GM21723 (cell line): ENCODE data around the gene CCT6A.
"Not testable (repeated sequence)": the region's sequence is repeated elsewhere in the genome, so short reads cannot be mapped to it uniquely, and the experiment has no call there.

Source experiments
- ATAC-seq: cut with Tn5 transposase; IDR thresholded peaks from one replicate; pipeline ENCODE4 v1.9.1; 2021; ENCODE audit warnings: mild to moderate bottlenecking, moderate library complexity; ENCODE audit not compliant: unreplicated experiment

CCT6A gene

DNA sequence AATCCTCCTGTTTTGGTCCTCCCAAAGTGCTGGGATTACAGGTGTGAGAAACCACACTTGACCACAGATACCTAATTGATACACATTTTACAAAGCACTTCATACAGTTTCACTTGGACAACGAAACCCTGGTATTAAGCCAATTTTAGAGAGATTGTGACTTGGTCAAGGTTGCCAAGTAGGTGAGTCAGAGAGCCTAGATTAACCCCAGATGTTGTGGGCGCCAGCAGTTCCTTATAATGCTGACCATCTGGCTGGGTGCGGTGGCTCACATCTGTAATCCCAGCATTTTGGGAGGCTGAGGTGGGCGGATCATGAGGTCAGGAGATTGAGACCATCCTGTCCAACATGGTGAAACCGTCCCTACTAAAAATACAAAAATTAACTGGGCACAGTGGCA lies 46.1 kb downstream of the CCT6A start:
- ATAC-seq = no peak

DNA sequence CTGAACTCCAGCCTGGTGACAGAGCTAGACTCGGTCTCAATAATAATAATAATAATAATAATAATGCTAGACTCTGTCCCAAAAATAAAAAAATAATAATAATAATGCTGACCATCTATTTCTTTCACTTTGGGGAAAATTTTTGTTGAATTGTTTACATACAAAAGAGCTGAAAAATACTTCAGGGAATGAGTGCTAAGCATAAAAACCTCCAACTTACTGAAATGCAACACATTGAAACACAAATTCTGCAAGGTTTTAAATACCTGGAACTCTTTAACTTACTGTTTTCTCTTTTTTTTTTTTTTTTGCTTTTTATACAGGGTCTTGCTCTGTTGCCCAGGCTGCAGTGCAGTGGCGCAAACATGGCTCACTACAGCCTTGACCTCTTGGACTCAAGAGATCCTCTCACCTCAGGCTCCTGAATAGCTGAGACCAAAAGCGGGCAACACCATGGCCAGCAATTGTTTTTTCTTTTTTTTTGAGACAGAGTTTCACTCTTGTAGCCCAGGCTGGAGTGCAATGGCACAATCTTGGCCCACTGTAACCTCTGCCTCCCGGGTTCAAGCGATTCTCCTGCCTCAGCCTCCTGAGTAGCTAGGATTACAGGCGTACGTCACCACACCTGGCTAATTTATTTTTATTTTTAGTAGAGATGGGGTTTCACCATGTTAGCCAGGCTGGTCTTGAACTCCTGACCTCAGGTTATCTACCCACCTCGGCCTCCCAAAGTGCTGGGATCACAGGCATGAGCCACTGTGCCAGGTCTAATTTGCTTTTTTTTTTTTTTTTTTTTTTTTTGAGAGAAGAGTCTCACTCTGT lies 46.8 kb downstream of the CCT6A start:
- ATAC-seq = not testable (repeated sequence)

DNA sequence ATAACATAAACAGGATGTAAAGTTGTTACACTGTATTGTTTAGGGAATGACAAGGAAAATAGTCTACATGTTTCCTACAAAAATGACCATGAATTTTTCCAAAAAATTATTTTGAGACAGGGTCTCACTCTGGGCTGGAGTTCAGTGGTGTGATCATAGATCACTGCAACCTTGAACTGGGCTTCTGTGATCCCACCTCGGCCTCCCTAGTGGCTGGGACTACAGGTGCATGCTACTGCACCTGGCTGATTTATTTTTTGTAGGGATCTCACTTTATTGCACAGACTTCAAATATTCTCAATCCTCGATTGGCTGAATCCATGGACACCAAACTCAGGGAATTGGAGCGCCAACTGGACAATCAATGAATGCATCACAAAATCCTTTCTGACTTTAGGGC lies 48.1 kb downstream of the CCT6A start:
- ATAC-seq = no peak

DNA sequence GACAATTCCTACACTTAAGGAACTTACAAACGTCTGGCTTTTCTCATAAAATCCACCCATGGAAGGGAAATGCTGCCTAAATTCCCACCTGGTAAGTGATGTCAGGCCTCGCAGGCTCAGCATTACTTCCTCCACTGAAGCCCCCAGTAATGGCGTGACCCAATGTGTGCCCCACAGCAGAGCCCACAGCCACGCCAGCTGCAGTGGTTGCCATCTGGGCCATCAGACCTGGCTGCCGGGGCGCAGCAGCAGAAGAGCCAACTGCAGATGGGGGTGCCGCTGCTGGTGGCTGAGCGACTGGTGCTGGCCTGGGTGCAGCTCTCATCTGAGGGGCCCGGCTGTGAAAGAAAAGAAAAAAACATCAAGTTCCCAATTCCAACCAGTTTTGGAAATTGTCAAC lies 52.6 kb downstream of the CCT6A start:
- not testable (repeated sequence) for ATAC-seq

DNA sequence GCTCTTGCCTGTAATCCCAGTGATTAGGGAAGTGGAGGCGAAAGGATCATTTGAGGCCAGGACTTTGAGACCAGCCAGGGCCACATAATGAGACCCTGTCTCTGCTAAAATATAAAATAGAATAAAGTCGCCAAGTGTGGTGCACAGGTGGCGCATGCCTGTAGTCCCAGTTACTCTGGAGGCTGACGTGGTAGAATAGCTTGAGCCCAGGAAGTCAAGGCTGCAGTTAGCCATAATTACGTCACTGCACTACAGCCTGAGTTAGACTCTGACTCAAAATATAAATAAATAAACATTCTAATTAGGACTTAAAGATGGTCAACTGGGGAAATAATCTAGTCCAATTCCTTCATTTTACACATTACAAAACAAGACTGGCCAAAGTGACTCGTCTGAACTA lies 53.9 kb downstream of the CCT6A start:
- ATAC-seq = peak; percentile 28

DNA sequence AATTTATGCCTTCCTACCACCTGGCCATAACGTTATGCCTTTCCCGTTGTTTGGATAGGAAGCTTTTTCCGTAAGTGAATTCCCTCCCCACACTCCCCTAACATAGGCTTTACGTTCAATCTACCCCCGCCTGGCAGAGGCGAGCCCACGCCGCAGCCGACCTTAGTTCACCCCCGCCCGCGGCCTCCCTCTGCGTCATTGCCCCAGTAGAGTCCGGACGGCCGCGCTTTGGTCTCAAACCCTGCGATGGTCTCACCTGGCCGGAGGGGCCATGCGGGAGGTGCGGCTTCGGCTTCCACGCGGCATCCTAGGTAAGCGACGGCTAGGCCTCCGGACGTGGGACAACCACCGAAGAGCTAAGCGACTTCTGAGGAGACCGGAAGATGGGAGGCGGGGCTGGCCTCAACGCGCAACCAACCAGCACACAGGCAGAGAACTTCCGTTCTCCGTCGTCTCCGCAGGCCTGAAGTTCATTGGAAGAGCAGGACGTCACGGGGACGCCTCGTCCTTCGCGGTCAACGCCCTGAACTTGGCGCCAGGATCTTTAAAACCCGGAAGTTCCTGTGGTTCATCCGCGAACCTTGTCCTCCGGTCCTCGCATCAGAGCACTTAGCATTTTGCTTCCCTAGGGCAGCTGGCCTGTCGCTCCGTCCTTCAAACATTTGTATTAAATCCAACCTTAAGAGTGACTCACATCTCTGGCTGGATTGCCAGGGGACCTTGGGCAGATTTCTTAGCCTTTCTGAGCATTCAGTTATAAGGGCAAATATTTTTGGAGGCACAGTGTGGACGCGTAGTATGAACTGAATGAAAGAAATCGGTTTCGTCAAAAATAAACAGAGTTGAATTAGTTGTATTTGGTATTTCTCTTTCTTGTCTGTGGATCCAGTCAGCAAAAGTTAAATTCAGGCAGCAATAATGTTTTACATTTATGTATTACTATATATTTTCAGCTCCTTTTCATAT lies 54.8 kb downstream of the CCT6A start, which contains the start of gene CHCHD2:
Gene CHCHD2, minus strand, starts transcription at position 369 of the 966 bp plus-strand sequence. Its CDS starts 63 bp downstream, at position 306.
- peak; percentile 100 for ATAC-seq

DNA sequence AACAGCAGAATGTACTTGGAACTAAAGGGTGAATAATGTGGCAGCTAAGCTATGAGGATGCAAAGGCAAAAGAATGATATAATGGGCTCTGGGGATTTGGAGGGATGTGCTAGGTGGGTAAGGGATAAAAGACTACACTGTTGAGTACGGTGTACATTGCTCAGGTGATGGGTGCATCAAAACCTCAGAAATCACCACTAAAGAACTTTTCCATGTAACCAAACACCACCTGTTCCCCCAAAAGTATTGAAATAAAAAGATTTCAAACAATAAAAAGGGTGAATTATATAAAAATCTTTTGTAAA lies 56.3 kb downstream of the CCT6A start:
- no peak for ATAC-seq

DNA sequence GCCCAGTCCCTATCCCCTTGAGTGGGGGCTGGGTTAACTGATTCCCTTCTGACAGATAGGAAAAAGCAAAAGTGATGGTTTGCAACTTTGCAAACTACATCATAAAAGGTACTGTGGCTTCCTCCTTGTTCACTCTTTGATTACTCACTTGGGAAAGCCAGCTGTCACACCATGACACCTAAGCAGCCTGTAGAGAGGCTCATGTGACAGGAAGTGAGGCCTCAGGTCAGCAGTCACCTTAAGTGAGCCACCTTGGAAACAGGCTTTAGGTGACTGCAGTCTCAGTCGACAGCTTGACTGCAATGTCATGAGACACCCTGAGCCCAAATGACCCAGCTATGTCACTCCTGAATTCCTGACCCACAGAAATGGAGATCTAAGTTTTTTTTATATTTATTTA lies 59.0 kb downstream of the CCT6A start:
- ATAC-seq = no peak

DNA sequence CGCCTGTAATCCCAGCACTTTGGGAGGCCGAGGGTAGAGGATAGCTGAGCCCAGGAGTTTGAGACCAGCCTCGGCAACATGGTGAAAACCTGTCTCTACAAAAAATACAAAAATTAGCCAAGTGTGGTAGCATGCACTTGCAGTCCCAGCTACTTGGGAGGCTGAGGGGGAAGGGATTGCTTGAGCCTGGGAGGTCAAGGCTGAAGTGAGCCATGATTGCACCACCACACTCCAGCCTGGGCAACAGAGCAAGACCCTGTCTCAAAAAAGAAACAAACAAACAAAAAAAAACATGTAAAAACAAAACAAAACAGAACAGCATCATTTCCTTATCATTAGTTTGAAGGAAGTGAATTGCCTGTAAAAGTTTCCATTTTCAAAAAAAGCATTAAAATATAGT lies 60.7 kb downstream of the CCT6A start:
- ATAC-seq = not testable (repeated sequence)
